ENCODE results near the gene DCTD. TPM values are rescaled to one million over a fixed set of nuclear protein-coding genes. Genes with fewer than 3 reads are reported as not detected.

DCTD gene
- total and polyA plus RNA-seq, 2 of the 13 experiments (the other 11 are each of a cell fraction or from before 2014, with no cell fraction given), result 85.1 to 95.3 TPM

DNA sequence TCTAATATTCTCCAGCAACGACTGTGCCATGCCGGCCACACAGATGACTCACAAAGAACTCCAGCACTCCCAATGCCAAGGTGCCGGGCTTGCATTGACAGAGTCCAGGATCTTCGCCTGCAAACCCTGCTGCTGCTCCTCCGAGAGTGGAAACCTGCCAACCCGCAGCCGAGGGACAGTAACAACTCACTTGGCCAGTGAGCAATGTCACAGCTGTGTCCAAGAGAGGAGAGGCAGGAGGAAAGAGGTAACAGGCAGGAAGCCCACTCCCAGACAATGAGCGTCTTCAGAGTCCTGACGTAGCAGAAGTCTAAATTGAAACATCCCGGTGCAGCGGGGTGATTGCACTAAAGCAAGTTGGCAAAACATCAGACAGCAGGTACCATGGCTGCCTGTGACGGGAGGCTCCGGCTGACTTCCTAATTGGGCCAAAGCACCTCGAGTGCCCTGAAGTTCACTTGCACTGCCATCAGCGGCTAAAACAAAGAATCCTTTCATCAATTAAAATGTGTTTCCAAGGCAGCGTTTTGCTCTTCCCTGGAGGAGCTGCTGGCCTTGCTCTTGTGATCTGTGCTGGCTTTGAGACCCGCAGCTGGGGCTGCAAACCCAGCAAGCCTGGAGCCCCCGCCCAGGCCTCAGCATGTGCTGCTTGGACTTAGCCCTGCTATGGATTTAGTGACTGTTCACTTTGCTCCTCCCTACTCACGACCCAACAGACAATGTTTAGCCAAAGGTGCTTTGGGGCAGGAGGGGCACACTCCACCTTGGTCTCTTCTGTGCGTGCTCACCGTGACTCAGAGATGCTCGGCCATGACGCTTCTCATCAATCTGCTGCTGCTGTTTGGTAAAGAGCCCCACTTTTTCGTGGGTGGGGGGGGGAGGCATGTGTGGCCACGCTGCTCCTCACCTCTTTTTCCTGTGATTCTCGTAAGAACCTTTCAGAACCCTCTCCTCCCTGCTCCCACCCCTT is 36.5 kb downstream of the DCTD start (continued):
- TF ChIP-seq SOX5 (CRISPR knock-in tag; IDR thresholded peaks at IDR 0.05; ENCODE audit: borderline replicate concordance) (peak; percentile 83), ZNF530 (CRISPR knock-in tag; IDR thresholded peaks at IDR 0.05; ENCODE audit: low read depth) (no peak), FOXP1 (IDR thresholded peaks at IDR 0.05) (no peak), FOXP1 (CRISPR knock-in tag; IDR thresholded peaks at IDR 0.05) (peak; percentile 33), ATF3 (CRISPR knock-in tag; IDR thresholded peaks at IDR 0.05) (no peak), ZFP36L1 (CRISPR knock-in tag; IDR thresholded peaks at IDR 0.05) (peak; percentile 80; the same call in 1 of the 2 replicates), ARID2 (CRISPR knock-in tag; IDR thresholded peaks at IDR 0.05; ENCODE audit: borderline replicate concordance) (peak; percentile 87; the same call in 1 of the 2 replicates), NAIF1 (CRISPR knock-in tag; IDR thresholded peaks at IDR 0.05; ENCODE audit: borderline replicate concordance) (peak; percentile 80), ZBTB38 (CRISPR knock-in tag; IDR thresholded peaks at IDR 0.05) (peak; percentile 88), EP300 (IDR thresholded peaks at IDR 0.05; ENCODE audit: low read depth in 2 of 2, low read length in 2 of 2) (peak in 1 of 2 experiments; percentile 69; a peak in 2 of 4 replicates), EP300 (CRISPR knock-in tag; IDR thresholded peaks at IDR 0.05; ENCODE audit: borderline replicate concordance) (0 out of 2 replicates have a peak, but pooled peaks have one; percentile 38), ZMYM3 (CRISPR knock-in tag; IDR thresholded peaks at IDR 0.05) (peak; percentile 87; the same call in 1 of the 2 replicates), MLX (CRISPR knock-in tag; IDR thresholded peaks at IDR 0.05) (peak; percentile 65; the same call in 1 of the 2 replicates), ZNF616 (CRISPR knock-in tag; IDR thresholded peaks at IDR 0.05; ENCODE audit: low read depth) (peak; percentile 62; the same call in 1 of the 2 replicates), FUBP1 (CRISPR knock-in tag; IDR thresholded peaks at IDR 0.05; ENCODE audit: borderline replicate concordance) (0 out of 2 replicates have a peak, but pooled peaks have one; percentile 32), SP5 (CRISPR knock-in tag; IDR thresholded peaks at IDR 0.05; ENCODE audit: borderline replicate concordance, low read depth) (peak; percentile 95), ZNF207 (IDR thresholded peaks at IDR 0.05; ENCODE audit: borderline replicate concordance) (no peak), ZNF766 (CRISPR knock-in tag; IDR thresholded peaks at IDR 0.05; ENCODE audit: borderline replicate concordance) (peak; percentile 69; the same call in 1 of the 2 replicates), YY1 (IDR thresholded peaks at IDR 0.05; ENCODE audit: insufficient read depth, insufficient replicate concordance, low read depth, low read length) (peak; percentile 40), CREB1 (IDR thresholded peaks at IDR 0.05) (peak; percentile 65), CREB1 (CRISPR knock-in tag; IDR thresholded peaks at IDR 0.05) (0 out of 2 replicates have a peak, but pooled peaks have one; percentile 28)
- TF ChIP-seq, protein P1, sequence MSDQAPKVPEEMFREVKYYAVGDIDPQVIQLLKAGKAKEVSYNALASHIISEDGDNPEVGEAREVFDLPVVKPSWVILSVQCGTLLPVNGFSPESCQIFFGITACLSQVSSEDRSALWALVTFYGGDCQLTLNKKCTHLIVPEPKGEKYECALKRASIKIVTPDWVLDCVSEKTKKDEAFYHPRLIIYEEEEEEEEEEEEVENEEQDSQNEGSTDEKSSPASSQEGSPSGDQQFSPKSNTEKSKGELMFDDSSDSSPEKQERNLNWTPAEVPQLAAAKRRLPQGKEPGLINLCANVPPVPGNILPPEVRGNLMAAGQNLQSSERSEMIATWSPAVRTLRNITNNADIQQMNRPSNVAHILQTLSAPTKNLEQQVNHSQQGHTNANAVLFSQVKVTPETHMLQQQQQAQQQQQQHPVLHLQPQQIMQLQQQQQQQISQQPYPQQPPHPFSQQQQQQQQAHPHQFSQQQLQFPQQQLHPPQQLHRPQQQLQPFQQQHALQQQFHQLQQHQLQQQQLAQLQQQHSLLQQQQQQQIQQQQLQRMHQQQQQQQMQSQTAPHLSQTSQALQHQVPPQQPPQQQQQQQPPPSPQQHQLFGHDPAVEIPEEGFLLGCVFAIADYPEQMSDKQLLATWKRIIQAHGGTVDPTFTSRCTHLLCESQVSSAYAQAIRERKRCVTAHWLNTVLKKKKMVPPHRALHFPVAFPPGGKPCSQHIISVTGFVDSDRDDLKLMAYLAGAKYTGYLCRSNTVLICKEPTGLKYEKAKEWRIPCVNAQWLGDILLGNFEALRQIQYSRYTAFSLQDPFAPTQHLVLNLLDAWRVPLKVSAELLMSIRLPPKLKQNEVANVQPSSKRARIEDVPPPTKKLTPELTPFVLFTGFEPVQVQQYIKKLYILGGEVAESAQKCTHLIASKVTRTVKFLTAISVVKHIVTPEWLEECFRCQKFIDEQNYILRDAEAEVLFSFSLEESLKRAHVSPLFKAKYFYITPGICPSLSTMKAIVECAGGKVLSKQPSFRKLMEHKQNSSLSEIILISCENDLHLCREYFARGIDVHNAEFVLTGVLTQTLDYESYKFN (CRISPR knock-in tag; conservative IDR thresholded peaks at IDR 0.05), result peak; percentile 90

All from HepG2 (cell line).